Lung (tissue), 12 donors: ENCODE results near the gene CALM1. TPM values are rescaled to one million over a fixed set of nuclear protein-coding genes. Genes with fewer than 3 reads are reported as not detected.

Source experiments
- ATAC-seq: fragments of 200-7000 bp; cut with Tn5 transposase; one replicate; pipeline ENCODE4 v1.9.1; 2020; ENCODE audit warnings: moderate number of reproducible peaks; ENCODE audit not compliant: insufficient read depth, low FRiP score
- DNase-seq, 3 donors: peaks; one replicate each; pipeline ENCODE4 v3.0.0-alpha.2; 2013 to 2017
- H3K27ac ChIP-seq, 2 donors: one replicate each; pipeline ENCODE4 v1.5.1; 2013; ENCODE audit warnings: mild to moderate bottlenecking in 2 of 2, moderate library complexity in 2 of 2, control low read depth in 1 of 2, inconsistent platforms in 1 of 2, low read depth in 1 of 2, low read length in 1 of 2
- H3K27me3 ChIP-seq, 3 donors: one replicate each; pipeline ENCODE4 v1.5.1; 2013; ENCODE audit warnings: low read length in 2 of 3; ENCODE audit not compliant: control insufficient read depth in 3 of 3, insufficient read depth in 3 of 3
- H3K36me3 ChIP-seq, 4 donors: one replicate each; pipeline ENCODE4 v1.5.1; 2013; ENCODE audit warnings: low read length in 4 of 4, mild to moderate bottlenecking in 1 of 4, moderate library complexity in 1 of 4; ENCODE audit not compliant: control insufficient read depth in 4 of 4, insufficient read depth in 4 of 4
- H3K4me1 ChIP-seq, 5 donors: one replicate each; pipeline ENCODE4 v1.5.1; 2013; ENCODE audit warnings: low read length in 5 of 5, mild to moderate bottlenecking in 2 of 5, moderate library complexity in 1 of 5; ENCODE audit not compliant: control insufficient read depth in 5 of 5, insufficient read depth in 5 of 5
- H3K4me3 ChIP-seq: one replicate; pipeline ENCODE4 v1.5.1; 2013; ENCODE audit warnings: mild to moderate bottlenecking, control low read depth, moderate library complexity
- H3K9ac ChIP-seq, 2 donors: one replicate each; pipeline ENCODE4 v1.5.1; 2013; ENCODE audit warnings: low read length in 2 of 2, control low read depth in 1 of 2; ENCODE audit not compliant: insufficient read depth in 1 of 2
- H3K9me3 ChIP-seq, 4 donors: one replicate each; pipeline ENCODE4 v1.5.1; 2013; ENCODE audit warnings: low read length in 3 of 4, mild to moderate bottlenecking in 1 of 4, moderate library complexity in 1 of 4; ENCODE audit not compliant: control insufficient read depth in 4 of 4, insufficient read depth in 3 of 4
- WGBS, 2 donors: extraction: QIAGEN DNeasy Blood & Tissue Kit; methylation state at CpG; one replicate each; pipeline ENCODE4 v1.1.7; 2013; 5-methylcytosine and 5-hydroxymethylcytosine counted together
- polyA plus RNA-seq, 2 donors: library from polyadenylated mRNA; stranded (reverse); fragments of 200-250 nt; gene quantifications; one replicate each; pipeline ENCODE4 v1.2.1, GENCODE V29; 2013
- total RNA-seq, 2 donors: library from RNA; depleted of rRNA in 1 of 2; stranded (reverse); fragments of >200 nt in 1 of 2; gene quantifications; one replicate each; pipeline ENCODE4 v1.2.1, GENCODE V29; 2014 to 2021
- TF ChIP-seq, protein P1 (sequence below): IDR thresholded peaks from 2 replicates; pipeline ENCODE4 v1.5.1; 2012; ENCODE audit warnings: mild to moderate bottlenecking; ENCODE audit errors: control extremely low read depth, extremely low read depth
- donor health status: control.
- donor health status: control.
- donor health status: Bipolar disorder and iron deficiency.
- donor health status: healthy.
- donor health status: DM: yes; HTN: yes; CAD: no.

The CALM1 gene
- total and polyA plus RNA-seq, 4 donors: 364 to 543 (median 478) TPM

DNA sequence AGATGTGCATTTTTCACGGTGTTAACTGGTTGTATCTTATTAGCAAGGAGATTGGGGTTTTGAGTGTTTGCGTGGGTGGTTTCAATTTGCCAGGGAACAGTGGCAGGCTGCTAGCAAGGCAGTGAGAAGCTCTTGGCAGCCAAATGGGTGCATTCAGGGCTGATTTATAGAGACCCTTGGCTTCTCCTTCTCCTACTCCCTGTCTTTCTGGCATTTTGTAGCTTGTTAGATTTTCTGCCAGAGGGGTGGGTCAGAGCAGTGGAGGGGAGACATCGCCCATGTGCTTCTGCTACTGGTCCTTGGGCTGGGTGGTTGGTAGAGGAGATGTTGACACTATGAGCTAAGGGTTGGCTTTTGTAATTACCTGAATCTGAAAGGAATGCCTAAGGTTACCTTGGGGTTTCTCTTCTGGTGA is 9.6 kb downstream of the CALM1 start:
- H3K4me1 ChIP-seq: peaks cover 6 to 47% (median 21%) of the 10 kb centered on the region in 5 donors
- TF ChIP-seq, protein P1, sequence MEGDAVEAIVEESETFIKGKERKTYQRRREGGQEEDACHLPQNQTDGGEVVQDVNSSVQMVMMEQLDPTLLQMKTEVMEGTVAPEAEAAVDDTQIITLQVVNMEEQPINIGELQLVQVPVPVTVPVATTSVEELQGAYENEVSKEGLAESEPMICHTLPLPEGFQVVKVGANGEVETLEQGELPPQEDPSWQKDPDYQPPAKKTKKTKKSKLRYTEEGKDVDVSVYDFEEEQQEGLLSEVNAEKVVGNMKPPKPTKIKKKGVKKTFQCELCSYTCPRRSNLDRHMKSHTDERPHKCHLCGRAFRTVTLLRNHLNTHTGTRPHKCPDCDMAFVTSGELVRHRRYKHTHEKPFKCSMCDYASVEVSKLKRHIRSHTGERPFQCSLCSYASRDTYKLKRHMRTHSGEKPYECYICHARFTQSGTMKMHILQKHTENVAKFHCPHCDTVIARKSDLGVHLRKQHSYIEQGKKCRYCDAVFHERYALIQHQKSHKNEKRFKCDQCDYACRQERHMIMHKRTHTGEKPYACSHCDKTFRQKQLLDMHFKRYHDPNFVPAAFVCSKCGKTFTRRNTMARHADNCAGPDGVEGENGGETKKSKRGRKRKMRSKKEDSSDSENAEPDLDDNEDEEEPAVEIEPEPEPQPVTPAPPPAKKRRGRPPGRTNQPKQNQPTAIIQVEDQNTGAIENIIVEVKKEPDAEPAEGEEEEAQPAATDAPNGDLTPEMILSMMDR: no peak
- no peaks in the 10 kb centered on the region for H3K27me3 ChIP-seq
- no peak overlapping the region for H3K4me3 ChIP-seq
- H3K36me3 ChIP-seq: peaks cover 38 to 52% (median 48%) of the 10 kb centered on the region in 4 donors
- 71 to 94% methylated on average over 3 of the region's 3 CpGs for WGBS, 2 donors
- no peak for ATAC-seq
- no peaks in the 10 kb centered on the region for H3K9me3 ChIP-seq
- peak overlapping the region in 1 of 2 donors; percentile 55 for H3K27ac ChIP-seq
- DNase-seq: no peak
- no peak overlapping the region for H3K9ac ChIP-seq

DNA sequence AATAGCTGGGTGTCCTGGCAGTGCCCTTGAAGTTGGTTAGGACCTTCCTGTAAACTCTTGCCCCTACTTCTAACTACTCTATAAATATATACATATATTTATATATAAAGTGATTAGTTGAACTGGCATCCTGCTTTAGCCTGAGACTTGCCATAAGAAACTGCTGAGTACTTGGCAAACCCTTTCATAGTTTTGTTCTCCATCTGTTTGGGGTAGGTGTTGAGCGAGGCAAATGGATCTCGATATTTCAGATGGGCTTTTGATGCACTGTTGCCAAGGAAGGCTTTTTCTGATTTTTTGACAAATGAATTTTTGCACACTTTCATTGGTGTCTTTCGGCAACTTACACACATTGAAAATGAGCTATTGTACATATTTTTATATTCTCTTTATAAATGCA is 10.4 kb downstream of the CALM1 start:
- TF ChIP-seq, protein P1: no peak
- peaks cover 30 to 44% (median 40%) of the 10 kb centered on the region in 4 donors for H3K36me3 ChIP-seq
- H3K4me3 ChIP-seq: no peak overlapping the region
- H3K4me1 ChIP-seq: peaks cover 4 to 41% (median 14%) of the 10 kb centered on the region in 5 donors
- H3K9me3 ChIP-seq: no peaks in the 10 kb centered on the region
- H3K27ac ChIP-seq: no peak overlapping the region
- 89 to 90% methylated on average over 3 of the region's 3 CpGs for WGBS, 2 donors
- DNase-seq (no peak), ATAC-seq (no peak)
- no peak overlapping the region for H3K9ac ChIP-seq
- no peaks in the 10 kb centered on the region for H3K27me3 ChIP-seq

DNA sequence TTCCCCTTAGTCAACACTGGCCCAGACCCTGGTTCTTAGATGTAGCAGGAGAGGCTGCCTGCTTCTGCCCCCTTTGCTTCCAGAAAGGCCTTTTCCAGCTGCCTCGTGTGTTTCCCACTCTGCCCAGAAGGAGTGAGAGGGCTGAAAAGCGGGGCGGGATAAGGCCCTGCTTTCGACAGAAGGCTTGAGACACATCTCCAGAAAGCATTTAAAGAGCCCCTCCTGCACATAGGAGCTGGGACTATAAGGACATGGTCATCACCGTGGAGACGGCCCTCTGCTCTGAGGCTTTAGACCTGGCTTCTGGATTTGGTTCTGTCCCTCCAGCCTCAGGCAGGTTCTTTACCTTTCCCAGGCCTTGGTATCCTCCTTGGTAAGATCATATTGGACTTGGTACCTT is 11.9 kb downstream of the CALM1 start:
- TF ChIP-seq, protein P1: no peak
- DNase-seq (peak; percentile 50 to 71 (median 64)), ATAC-seq (no peak)
- H3K27me3 ChIP-seq: no peaks in the 10 kb centered on the region
- H3K9me3 ChIP-seq: no peaks in the 10 kb centered on the region
- peak overlapping the region in 1 of 2 donors; percentile 66 for H3K9ac ChIP-seq
- no peak overlapping the region for H3K4me3 ChIP-seq
- 68 to 76% methylated on average over 6 of the region's 6 CpGs for WGBS, 2 donors
- H3K36me3 ChIP-seq: peaks cover 19 to 31% (median 26%) of the 10 kb centered on the region in 4 donors
- peaks cover 4 to 41% (median 14%) of the 10 kb centered on the region in 5 donors for H3K4me1 ChIP-seq
- peak overlapping the region; percentile 77 for H3K27ac ChIP-seq
